HG03097 (cell line): ENCODE data around the gene F5.
"Not testable (repeated sequence)": the region's sequence is repeated elsewhere in the genome, so short reads cannot be mapped to it uniquely, and the experiment has no call there.

Source experiments
- ATAC-seq: cut with Tn5 transposase; IDR thresholded peaks from one replicate; pipeline ENCODE4 v1.9.1; 2021; ENCODE audit not compliant: unreplicated experiment, low FRiP score

F5 gene

GRCh38 chr1:169546087-169546995 is 39.9 kb downstream of the F5 start:
- ATAC-seq, result peak; percentile 68

DNA sequence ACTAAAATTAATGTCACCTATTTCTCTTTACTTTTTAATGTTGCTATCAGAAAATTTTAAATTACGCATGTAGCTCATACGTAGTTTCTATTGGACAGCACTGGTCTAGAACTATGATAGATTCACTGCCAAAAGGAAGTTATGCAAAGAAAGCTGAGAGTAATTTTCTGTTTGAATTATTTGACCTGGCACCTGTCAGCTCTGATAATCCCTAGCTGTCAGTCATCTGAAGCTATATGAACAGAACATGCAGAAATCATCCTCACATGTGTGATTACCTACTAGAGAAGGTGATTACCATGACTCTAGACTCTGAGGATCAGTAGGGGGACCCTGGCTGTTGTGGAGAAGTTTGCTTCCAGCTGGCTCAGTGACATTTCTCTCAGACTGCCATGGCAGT is 40.8 kb downstream of the F5 start:
- no peak for ATAC-seq

DNA sequence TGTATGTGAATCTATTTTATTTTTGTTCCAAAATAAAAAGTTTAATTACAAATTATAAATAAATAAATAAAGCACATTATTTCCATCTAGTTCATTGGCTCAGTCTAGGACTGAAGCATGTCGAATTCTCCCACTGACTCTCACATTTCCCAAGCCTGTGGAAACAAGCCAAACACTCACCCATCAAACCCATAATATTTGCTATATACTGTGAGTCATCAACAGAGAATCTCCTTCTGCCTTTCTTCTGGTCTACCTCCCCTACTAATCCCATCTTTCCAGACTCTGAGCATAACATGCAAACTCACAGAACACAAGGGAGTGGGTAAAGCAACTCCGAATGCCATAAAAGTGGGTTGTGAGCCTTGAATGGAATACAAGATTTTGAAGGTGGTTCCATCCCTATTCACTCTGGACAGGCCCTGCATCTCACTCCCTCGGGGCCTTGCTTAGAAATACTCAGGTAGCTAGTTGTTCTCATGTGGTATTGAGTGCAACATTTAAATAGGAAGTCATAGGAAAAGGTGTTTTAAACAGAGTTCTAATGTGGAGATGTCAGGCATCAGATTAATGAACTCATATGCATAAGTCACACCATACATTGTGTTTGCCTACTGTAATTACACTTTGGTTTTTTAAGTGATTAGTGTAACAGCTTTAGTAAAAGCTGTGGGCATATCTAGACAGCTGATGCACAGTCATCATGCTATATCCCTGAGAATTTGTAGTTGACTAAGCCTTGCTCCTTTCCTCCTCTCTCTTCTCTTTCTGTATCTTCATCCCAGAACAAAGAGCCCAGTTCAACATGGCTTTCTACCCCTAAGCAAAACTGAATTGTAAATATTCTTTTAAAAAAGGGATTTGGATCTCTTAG is 47.0 kb downstream of the F5 start:
- no peak for ATAC-seq

- no peak for ATAC-seq
Measured at GRCh38 chr1:169534653-169535052, 51.6 kb downstream of the F5 start.

GRCh38 chr1:169533528-169534190 is 52.6 kb downstream of the F5 start:
- ATAC-seq, result not testable (repeated sequence)

DNA sequence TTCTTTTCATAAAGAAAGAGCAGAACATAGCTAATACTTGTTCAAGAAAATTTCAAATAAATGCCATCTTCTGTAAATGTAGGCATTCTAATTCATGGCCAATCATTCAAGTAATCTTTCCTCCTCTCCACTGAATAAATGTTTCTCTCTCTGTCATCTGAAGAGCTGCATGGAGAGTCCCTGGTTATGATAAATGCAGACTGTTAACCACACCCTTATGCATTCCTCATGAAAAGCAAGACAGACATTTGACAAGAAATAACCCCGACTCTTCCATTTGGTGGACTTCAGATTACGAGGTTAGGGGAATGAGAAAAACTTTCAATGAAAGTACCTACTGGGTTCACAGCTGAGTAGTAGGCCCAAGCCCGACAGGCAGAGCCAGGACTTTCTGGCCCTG is 55.8 kb downstream of the F5 start:
- no peak for ATAC-seq

DNA sequence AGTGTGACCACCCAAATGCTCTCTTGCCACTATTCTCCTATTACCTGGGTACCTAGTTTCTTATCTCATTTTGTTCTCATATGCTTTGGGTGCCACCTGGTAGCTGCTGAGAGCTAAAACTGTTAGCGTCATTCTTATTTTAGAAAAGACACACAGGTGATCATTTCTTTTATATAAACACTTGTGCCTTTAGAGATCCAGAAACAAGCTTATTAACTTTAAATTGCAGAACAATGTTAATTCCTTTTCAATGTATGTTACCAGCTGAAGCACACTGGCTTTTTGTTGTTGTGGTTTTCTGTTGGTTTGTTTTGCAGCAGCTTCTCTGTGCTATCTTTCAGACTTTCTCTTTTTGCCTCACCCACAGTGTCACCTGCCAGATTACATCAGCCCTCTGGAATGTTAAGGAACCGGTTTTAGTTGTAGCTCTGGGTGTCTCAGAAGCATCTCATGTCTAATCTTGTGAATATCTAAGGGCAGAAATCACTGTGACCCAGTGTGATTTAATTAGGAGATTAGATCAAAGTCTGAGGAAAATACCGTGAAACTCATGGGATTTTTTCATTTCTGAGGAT is 57.1 kb downstream of the F5 start:
- ATAC-seq, result no peak

DNA sequence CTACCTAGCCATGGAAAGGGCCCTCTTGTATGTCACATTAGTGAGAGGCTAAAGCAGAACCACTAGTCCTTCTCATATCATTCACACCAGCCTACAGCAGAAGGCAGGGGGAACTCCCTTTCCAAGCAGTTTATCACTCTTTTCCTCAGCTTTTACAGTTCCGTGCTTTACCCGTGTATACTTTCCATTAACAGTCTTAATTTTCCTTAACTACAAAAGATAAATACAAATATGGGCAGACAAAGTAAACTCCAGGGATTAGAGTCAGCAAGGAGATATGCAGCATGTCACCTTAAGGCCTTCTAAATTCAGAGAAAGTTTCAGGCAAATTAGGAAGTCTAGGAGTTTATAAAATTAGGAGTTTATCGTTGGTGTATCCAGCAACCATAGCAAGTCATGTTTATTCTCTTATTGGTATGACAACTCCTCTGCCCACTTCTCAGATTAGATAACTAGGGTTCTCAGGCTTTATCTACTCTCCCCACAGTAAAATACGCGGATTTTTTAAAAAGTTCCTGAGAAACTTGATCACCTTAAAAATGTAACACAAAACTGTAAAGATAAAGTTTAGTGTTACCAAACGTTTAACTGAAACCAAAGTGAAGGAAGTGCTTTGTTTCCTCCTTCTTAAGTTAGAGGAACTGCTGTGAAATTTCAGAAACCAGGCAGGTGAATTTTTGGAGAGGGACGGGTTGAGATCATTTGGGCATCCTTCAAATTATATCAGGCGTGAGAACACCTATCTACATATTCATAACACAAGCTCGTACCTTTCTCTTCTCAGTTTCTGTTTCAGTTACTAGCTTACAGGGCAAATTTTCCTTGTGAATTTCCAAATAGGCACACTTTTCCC is 57.8 kb downstream of the F5 start:
- ATAC-seq, result no peak

GRCh38 chr1:169527451-169528214 is 58.6 kb downstream of the F5 start:
- ATAC-seq, result no peak

DNA sequence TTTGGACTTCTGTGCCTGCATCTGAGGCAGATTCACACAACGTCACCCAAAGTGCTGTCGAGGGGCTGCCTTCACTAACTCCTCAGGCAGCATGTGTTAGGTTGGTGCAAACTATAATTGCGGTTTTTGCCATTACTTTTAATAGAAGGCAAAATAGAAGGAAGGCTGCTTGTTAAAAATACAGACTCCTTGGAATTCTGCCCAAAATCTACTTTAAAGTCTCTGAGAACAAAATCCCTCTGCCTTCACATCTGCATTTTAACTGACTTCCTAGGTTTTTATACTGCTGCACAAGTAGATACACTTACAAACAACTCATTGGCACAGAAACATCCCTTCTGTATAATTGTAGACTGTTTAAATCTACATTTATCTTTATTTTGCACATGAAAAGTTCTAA is 59.3 kb downstream of the F5 start:
- ATAC-seq, result no peak

GRCh38 chr1:169526120-169526832 is 60.0 kb downstream of the F5 start:
- no peak for ATAC-seq

GRCh38 chr1:169525391-169525790 is 60.9 kb downstream of the F5 start:
- ATAC-seq, result no peak

GRCh38 chr1:169523904-169524303 is 62.4 kb downstream of the F5 start:
- ATAC-seq, result no peak

GRCh38 chr1:169521226-169521625 is 65.1 kb downstream of the F5 start:
- ATAC-seq, result no peak

GRCh38 chr1:169517558-169518186 is 68.6 kb downstream of the F5 start:
- no peak for ATAC-seq

GRCh38 chr1:169515641-169516040 is 70.6 kb downstream of the F5 start:
- ATAC-seq, result no peak

- no peak for ATAC-seq
Measured at GRCh38 chr1:169514566-169515270, 71.6 kb downstream of the F5 start.
